ENCODE measurements around the gene CARTPT.

CARTPT gene

DNA sequence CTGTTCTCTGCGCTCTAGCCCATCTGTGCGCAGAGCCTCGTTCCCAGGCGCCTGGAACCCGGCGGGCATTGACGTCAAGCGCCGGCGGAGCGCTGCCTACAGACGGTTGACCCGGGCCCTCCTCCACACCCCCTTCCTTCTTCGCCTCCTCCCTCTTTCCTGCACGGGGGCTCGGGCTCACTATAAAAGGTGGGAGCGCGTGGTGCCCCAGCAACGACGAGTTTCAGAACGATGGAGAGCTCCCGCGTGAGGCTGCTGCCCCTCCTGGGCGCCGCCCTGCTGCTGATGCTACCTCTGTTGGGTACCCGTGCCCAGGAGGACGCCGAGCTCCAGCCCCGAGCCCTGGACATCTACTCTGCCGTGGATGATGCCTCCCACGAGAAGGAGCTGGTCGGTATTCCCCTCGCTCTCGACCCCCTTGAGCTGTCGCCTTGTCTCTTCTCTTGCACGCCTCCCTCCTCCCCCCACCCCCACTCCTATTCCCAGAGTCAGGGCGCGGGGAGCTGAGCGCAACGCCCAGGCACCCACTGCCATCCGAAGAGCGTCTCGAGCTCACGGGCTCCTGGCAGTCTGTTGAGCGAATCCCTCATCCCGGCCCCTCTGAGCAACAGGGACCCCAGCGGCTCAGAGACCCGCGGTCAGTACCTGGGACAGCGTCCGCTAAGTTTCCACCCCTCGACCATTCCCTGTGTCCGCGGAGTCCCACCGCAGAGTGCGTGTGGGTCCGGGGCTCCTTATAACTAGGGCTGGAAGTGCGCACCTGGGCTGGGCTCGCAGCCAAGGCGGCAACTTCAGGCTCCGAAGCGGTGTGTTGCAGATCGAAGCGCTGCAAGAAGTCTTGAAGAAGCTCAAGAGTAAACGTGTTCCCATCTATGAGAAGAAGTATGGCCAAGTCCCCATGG lies at the start of gene CARTPT:
TSS of gene CARTPT (plus strand) at position 213 of the 902 bp plus-strand sequence. CDS start at position 232, 19 bp downstream.
- no peak for FAIRE-seq

DNA sequence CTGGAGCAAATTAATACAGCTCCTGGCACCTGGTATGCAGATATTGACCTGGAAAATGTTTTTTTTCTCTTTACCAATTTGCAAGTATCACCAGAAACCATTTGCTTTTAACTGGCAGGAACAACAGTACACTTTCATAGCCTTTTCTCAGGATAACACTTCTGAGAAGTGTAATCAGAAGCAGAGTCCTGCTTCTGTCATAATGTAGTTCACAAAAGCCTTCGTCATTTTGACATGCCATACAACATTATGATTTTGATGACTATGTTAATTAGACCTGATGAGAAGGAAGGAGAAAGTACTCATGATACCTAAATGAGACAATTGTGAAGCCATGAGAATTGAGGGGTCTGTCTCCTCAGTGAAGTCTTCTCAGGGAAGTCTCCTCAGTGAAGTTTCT lies 41.1 kb upstream of the CARTPT start:
- FAIRE-seq = no peak

DNA sequence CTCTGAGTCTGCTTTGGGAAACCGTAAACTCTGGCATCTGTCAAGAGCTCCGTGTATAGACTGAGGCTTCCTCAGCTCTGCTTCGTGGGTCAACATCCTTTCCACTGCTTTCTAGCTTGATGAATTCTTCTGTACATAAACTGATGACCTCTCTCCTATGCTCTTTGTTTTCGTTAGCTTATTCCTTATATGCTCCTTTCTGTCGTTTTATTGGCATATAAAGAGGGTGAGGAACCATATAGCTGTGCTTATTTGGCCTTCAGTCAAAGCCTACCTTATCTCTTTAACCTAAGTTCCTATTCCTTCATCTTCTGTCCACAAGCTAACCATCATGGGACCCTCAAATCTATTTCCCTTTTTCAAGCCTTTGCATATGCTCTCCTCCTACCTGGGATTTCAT lies 39.4 kb upstream of the CARTPT start:
- FAIRE-seq = no peak

DNA sequence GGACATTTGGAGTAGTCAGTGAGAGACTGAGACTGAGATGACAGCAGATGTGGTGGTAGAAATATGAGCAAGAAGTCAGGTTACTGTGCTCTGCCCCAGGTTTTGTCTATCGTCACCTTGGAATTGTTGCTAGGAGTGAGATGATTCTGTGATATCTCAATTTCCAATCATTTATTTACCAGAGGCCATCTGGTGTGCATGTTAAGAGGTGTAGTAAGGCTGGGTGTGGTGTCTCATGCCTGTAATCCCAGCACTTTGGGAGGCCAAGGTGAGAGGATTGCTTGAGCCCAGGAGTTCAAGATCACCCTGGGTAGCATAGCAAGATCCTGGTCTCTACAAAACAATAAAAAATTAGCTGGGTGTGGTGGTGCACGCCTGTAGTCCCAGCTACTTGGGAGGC lies 38.6 kb upstream of the CARTPT start:
- FAIRE-seq = no peak

DNA sequence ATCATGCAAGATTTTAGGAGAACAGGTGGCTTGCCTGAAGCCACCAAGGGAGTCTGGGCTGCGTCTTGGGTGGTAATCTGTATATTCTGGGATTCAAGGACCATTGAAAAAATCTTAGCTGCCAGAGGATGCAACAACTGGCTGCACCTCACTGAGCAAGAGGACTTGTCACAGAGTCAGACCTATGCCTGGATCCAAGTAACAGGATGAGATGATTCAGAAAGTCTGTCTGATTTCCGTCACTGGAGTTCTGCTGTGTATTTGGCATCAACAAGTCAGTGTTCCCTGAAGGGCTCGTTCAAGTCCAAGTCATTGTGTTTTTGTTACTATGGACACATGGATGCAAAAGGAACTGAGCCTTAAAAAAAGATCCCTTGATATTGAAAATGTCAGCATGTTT lies 37.8 kb upstream of the CARTPT start:
- no peak for FAIRE-seq

DNA sequence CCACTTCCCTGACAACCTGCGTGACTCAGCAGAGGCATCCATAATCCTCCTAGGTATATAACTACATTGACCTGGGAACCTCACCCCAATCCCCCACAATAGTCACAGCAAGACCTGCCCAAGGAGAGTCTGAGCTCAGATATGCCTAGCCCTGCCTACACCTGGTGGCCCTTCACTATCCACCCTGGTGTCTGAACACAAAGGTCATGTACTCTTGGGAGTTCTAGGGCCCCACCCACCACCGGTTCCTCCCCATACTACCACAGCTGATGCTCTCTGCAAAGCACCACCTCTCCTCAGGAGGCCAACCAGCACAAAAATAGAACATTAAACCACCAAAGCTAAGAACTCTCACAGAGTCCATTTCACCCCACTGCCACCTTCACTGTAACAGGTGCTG lies 34.8 kb upstream of the CARTPT start:
- FAIRE-seq = no peak

DNA sequence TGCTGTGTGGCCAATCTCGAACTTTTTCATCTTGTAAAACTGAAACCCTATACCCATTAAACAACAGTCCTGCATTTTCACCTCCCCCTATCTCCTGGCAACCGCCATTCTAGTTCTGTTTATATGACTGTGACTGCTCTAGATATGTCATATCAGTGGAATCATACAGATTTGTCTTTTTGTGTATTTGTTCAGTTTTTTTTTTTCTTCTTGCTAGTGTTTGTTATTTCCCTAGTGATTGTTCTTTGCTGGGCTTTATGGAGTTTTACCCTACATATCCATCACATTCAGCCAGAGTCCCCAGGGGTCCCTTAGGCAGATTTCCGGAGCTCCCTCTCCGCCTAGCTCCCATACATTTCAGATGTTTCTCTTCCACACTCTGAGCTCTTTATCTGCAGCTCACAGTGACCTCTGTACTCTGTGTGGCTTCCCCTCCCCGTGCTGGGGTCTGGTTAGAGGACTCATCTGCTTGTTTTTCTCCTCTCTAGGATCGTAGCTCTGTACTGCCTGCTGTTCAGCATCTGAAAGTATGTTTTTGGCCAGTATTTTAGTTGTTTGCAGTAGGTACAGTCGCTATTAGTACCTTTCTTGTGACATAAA lies 25.1 kb upstream of the CARTPT start:
- FAIRE-seq = no peak

DNA sequence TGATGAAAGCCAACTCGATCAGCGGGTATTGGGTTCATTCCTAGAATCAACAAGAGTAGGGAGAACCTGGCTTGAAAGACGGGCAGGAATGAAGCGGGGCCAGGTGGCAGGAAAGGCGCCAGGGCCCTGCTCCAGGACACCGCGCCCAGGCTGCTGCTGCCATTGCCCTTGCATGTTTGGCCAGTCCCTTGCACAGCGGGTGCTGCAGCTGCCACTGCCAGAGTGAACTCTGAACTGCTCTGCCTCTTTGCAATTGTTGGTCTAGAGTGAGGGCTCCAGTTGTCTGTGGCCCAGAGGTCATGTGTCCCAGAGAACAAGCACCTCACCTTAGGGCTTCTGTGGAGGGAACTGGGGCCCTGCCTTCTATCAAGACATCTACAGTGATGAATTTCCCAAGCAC lies 24.0 kb upstream of the CARTPT start:
- no peak for FAIRE-seq

DNA sequence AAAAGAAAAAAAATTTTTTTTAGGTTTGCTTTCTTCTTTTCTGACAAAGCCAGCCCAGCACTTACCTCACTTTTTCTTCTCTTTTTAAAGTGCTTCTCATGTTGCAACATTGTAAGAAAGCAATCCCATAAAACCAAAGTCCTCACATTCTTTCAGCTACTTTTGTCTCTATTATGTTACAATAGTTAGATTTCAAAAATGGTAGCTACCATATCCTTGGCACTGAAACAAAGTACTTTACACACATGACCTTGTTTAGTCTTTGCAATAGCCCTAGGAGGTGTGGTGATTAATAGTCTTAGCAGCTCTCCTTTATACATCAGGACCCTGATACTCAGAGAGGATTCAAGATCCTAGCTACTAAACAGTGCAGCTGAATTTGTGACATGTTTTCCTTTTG lies 23.5 kb upstream of the CARTPT start:
- FAIRE-seq = no peak

DNA sequence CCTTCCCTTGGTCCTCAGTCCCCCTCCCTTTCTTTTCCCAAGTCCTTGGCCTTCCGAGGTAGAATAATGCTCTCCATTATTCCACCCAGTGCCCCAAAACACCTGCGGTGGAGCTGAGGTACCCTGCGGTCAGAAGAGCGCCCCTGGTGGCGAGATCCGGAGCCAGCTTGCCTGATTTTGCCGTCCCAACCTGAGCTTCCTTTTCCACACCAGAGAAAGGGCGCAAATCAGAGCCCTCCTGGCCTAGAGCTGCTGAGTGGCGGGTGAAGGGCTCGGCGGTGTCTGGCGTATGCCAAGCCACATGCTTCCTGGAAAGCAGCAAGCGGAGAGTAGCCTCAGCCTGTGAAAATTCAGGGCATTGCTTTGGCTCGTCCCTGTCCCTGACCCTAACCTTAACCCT lies 21.1 kb upstream of the CARTPT start:
- no peak for FAIRE-seq

DNA sequence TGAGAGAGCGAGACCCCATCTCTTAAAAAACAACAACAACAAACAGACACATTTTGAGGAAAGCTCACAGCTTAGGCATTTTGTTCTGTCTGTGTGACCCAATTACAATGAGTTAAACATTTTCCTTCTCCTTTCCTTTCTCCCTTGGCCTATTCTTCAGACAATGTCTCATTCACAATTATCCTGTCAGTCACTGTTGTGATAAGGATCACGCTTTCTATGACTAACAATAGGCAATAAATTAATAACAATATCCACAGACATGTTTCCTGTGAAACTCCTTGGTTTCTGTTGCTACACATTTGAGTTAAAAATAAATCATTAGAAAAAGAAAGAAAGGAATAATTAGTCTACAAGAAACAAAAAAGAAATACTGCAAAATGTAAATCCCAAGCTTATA lies 19.8 kb upstream of the CARTPT start:
- FAIRE-seq = no peak

DNA sequence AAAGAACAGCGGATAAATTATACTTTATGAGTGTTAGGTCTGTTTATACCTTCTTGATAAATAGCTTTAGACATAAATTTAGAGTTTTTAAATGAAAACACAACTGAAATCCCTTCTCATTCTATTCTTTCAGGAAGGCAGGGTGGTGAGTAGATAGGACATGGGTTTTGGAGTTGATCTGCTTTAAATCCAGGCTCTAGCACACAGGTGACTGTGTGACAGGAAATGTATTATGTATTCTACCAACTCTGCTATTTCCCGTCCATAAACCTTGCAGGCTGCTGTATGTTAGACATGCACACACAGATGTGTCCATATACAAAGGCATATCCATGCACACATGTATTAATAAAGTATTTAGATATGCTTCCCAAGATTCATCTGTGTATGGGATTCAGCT lies 19.3 kb upstream of the CARTPT start:
- no peak for FAIRE-seq

DNA sequence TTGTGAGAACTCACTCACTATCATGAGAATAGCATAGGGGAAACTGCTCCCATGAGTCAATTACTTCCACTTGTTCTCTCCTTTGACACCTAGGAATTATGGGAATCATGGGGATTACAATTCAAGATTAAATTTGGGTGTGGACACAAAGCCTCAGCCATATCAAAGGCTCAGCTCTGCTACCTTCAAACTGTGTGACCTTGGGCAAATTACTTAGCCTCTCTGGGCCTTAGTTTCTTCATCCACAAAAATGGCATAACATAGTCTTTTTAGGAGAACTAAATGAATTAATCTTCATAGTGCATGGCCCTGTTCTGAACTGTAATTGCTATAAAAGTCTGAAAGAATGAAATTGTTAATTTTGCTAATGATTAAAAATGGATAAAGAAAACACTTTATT lies 18.3 kb upstream of the CARTPT start:
- FAIRE-seq = no peak

DNA sequence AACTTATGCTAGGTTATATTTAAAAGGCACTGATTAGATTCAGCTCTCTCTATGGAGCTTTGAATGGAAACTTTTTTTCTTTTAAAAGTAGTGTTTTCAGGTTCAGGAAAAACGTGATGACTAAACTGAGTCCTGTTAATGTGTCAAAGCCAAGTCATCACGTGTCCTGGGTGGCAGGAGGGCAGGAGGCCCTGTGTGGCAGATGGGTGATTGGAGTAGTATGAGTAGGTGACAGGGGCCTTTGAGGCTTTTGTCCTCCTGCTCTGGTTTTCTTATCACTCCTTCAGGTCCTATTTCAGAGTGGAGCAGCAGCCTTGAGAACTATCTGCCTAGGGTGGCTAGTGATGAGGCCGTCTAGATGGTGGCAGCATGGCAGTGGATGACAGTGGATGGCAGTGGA lies 17.7 kb upstream of the CARTPT start:
- FAIRE-seq = no peak

DNA sequence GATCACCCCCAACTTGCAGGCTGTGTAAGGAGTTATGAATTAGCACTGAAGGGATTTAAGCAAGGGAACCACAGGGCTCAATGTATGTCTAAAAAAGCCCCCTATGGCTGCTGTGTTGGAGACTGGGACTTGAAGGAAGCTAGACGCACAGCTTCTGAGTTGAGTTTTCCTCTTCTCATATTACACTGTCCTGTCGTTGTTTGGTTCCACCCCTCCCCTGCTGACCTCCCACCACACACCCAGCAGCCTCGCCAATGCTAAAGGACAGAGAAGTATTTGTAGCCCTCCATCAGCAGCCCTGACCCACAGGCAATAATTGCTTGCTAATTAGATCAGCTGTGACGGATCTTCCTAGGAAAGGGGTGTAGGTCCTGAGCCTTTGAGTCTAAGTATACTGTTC lies 15.1 kb upstream of the CARTPT start:
- FAIRE-seq = no peak

DNA sequence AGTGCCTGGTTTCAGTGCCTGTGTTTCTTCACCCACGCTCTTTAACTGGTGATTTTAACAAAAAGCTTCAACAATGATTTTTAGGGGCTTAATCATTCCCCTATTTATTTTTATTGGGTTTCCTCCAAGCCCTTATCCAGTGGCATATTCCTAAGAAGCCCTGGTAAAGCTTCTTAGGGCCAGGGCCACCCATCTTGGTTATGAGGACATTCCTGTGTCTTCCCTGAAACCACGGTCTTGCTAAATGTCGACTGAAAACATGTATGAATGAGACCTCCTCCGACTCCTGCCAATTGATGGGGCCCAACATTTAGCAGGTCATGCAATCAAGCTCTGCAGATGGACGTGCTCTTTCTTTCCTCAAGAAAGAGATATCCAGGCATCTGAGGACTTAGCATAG lies 13.7 kb upstream of the CARTPT start:
- FAIRE-seq = no peak

DNA sequence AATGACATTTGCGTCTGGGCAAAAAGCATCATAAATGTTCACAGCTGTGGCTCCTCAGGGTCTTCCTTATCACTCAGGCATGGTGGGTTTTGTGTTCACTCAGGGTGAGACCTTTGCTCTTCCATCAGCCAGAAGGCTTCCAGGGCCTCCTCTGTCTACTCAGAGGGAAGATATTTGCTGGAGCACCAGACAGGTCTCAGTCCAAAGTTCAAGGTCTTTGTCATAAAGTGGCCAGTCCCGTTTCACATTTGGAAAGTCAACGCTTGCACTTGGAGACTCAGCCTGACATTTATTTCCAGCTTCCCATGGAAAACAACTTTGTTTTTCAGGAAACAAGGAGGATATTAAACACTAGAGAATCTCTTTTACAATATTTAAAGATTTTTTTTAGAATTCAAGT lies 12.2 kb upstream of the CARTPT start:
- no peak for FAIRE-seq

DNA sequence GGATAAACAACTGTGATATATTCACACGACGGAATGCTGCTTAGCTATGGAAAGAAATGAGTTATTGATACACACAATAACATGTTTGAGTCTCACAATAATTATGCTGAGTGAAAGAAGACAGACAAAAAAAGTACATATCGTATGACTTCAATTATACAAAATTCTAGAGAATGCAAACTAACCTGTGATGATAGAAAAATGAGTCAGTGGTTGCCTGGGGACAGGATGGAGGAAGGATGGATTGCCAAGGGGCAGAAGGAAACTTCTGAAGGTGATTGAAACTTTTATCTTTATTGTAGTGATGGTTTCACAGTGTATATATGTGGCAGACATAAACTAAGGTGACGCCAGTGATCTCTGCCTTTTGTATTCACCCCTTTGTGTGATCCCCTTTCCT lies 7.5 kb upstream of the CARTPT start:
- FAIRE-seq = no peak

DNA sequence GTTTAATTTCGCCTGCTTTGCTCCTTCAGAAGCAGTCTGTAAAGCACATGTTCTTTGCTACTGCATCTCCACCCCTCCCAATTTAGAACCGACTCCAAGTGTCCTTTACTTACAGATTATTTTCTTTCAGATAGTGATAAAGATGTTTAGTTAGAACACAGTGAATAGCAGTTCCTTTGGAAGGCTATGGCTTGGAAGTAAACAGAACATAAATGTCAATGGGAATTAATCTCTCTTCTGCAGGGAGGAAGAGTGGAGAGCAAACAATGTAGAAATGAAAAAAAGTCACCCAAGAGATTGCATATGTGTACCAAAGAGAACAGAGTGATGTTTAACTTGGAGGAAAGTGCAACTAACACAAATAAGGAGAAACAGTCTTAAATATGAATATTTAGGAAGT lies 4.2 kb upstream of the CARTPT start:
- no peak for FAIRE-seq

DNA sequence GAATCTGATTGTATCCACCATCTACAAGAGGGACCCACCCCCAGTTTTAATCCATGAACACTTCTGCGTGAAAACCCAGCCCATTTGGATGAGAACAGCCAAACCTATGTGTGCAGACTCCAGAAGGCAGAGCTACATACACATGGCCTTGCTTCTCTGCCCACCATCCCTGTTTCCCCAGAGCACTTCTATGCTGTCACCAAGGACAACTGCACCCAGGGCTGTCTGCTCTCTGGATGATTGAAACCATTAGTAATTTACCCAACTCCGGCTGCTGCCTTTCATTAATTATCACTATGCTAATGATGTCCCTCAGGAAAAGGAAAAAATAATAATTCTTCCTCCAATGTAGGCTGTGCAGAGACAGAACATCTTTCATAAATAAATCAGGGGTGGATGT lies 8.9 kb downstream of the CARTPT start:
- FAIRE-seq = no peak

DNA sequence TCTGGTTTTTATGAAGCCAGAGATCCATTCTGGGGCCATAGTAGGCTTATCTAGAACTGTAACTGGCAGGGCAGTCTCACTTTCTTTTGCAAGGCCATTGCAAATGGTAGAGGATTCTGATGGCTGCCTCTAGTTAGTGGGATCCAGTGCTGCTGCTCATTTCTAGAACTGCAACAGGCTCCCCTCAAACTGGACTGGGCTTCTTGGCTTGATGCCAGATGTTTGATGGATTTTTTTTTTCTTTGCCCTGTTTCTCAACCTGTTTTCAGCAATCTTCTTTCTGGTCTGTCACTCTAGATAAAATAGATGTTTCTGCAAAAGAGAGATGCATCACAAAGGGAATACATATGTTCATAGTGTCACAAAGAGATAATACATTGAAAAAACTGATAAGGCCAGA lies 11.9 kb downstream of the CARTPT start:
- FAIRE-seq = no peak

DNA sequence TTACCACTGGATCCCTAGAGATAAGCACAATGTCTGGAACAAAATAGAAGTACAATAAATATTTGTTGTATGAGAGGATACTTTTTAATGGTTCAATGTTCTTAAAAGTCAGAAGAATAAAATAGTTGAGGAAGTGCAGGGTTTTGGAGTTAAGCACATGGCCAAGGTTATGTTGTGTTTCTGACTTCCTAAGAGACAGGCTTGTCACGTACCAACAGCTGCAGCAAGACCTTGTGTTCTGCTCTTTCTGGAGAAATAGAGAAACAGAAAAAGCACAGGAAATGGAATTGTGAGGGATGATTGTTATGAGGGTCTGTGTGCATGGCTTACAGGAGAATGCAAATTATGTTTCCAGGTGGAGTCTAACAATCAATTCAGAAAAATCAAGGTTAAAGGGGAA lies 12.9 kb downstream of the CARTPT start:
- FAIRE-seq = no peak

DNA sequence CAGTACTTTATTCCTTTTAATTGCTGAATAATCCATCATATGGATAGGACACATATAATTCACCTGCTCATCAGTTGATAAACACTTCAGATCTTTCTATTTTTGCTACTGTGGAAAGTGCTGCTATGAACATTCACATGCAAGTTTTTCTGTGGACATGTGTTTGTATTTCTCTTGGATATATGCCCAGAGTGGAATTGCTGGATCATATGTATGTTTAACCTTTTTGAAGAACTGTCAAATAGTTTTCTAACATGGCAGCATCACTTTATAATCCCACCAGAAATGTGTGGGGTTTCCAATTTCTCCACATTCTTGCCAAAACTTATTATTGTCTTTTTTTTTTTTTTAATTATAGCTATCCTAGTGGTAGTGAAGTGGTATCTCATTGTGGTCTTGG lies 15.1 kb downstream of the CARTPT start:
- FAIRE-seq = no peak

DNA sequence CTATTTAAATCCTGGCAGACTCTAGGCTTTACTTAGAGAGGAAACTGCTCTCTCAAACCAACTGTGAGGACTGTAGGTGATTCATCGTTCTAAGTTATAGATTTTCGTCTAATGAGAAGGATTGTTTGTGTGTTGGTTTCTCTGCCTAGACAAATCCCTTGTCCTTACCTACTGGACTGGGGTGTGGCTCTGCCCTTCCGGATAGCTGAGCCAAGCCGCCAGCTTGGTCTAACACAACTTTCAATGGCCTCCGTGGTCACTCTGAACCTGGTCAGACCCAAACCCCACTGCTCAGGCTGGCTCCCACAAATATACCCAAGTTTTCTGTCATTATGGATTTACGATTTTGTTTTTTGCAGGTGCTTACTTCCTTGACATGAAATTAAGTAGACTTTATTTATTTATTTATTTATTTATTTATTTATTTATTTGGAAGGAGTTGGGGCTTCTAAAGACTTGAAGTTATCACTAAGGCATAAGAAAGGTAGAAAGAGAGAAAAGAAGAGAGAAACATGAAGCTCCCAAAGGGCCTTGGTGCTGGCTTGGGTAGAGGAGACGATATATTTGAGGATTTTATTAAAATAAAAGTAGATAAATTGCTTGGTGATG lies 19.0 kb downstream of the CARTPT start:
- FAIRE-seq = no peak
